Activated CD8-positive, alpha-beta memory T cell treated with anti-CD3 and anti-CD28 coated beads for 4 hours (primary cell): ENCODE measurements around the gene PRRC2A.
"Not testable (repeated sequence)": the region's sequence is repeated elsewhere in the genome, so short reads cannot be mapped to it uniquely, and the experiment has no call there.

ENCODE experiments used
- DNase-seq, 2 donors: peaks; one replicate each; pipeline ENCODE4 v3.0.0-alpha.2; 2020; ENCODE audit warnings: low read depth in 2 of 2

Gene PRRC2A

GRCh38 chr6:31586008-31586407 is 34.5 kb upstream of the PRRC2A start, which contains the start of gene LST1:
TSS of gene LST1 (plus strand) at chr6:31586277. CDS start at chr6:31587300, 1,023 bp downstream.
- no peak for DNase-seq

GRCh38 chr6:31586599-31587281 is 33.8 kb upstream of the PRRC2A start:
- DNase-seq = no peak

- no peak for DNase-seq
Observed at GRCh38 chr6:31587791-31588777, 32.4 kb upstream of the PRRC2A start.

- no peak for DNase-seq
Observed at GRCh38 chr6:31588871-31589650, 31.5 kb upstream of the PRRC2A start.

- DNase-seq = not testable (repeated sequence)
Observed at GRCh38 chr6:31590691-31591090, 29.8 kb upstream of the PRRC2A start.

- DNase-seq = no peak
Observed at GRCh38 chr6:31592396-31592771, 28.1 kb upstream of the PRRC2A start.

GRCh38 chr6:31597006-31597405 is 23.5 kb upstream of the PRRC2A start:
- no peak for DNase-seq

- DNase-seq = no peak
Observed at GRCh38 chr6:31607317-31607716, 13.2 kb upstream of the PRRC2A start.

GRCh38 chr6:31609519-31610406 is 10.8 kb upstream of the PRRC2A start:
- DNase-seq = no peak

- no peak for DNase-seq
Observed at GRCh38 chr6:31610968-31611367, 9.5 kb upstream of the PRRC2A start.

- no peak for DNase-seq
Observed at GRCh38 chr6:31614075-31614619, 6.4 kb upstream of the PRRC2A start.

GRCh38 chr6:31614684-31615578 is 5.6 kb upstream of the PRRC2A start, which contains the start of gene AIF1:
TSS of gene AIF1 (plus strand) at chr6:31615234. CDS start at chr6:31615330, 96 bp downstream.
- no peak for DNase-seq

- DNase-seq = no peak
Observed at GRCh38 chr6:31615748-31616147, 4.8 kb upstream of the PRRC2A start.

- no peak for DNase-seq
Observed at GRCh38 chr6:31617010-31617409, 3.5 kb upstream of the PRRC2A start.

GRCh38 chr6:31619805-31620585 is 520 bp upstream of the PRRC2A start:
- peak; percentile 79 to 95 for DNase-seq

- no peak for DNase-seq
Observed at GRCh38 chr6:31621320-31621939, 915 bp downstream of the PRRC2A start.

GRCh38 chr6:31621991-31622390 is 1.5 kb downstream of the PRRC2A start:
- no peak for DNase-seq

- DNase-seq = no peak
Observed at GRCh38 chr6:31622684-31623091, 2.2 kb downstream of the PRRC2A start.
